22Rv1 (cell line): Measurements from ENCODE around the gene RFX4.

Experiments used
- CTCF ChIP-seq: fragments of 450-650 bp; IDR thresholded peaks from 2 replicates; pipeline ENCODE4 v1.5.1; 2017; ENCODE audit warnings: mild to moderate bottlenecking
- ZFX ChIP-seq: fragments of 450-650 bp; IDR thresholded peaks from 2 replicates; pipeline ENCODE4 v1.6.1; 2017; ENCODE audit warnings: antibody characterized with exemption, borderline replicate concordance

GRCh38 chr12:106647793-106648514 is 65.2 kb downstream of the RFX4 start:
- TF ChIP-seq ZFX, result no peak
- no peak for TF ChIP-seq CTCF
